Vagina (tissue), 2 donors: Measurements from ENCODE around the gene ABCG4. TPM values are rescaled to one million over a fixed set of nuclear protein-coding genes. Genes with fewer than 3 reads are reported as not detected.

Experiments
- DNase-seq, 2 donors: peaks; one replicate each; pipeline ENCODE4 v3.0.0-alpha.2; 2017; ENCODE audit errors: extremely low spot score in 2 of 2
- H3K27ac ChIP-seq: fragments of 200-600 bp; sonication (generic); one replicate; pipeline ENCODE4 v1.5.1; 2019
- H3K27me3 ChIP-seq: fragments of 200-600 bp; sonication (generic); one replicate; pipeline ENCODE4 v1.5.1; 2019
- H3K36me3 ChIP-seq, 2 donors: fragments of 200-600 bp; sonication (generic); one replicate each; pipeline ENCODE4 v1.5.1; 2017 to 2019
- H3K4me1 ChIP-seq: fragments of 200-600 bp; sonication (generic); one replicate; pipeline ENCODE4 v1.5.1; 2019
- H3K4me3 ChIP-seq, 2 donors: fragments of 200-600 bp; sonication (generic); 1 replicate in 1 of 2; 2 replicates in 1 of 2; pipeline ENCODE4 v1.5.1; 2016 to 2019
- H3K9me3 ChIP-seq: fragments of 200-600 bp; sonication (generic); one replicate; pipeline ENCODE4 v1.5.1; 2019
- CTCF ChIP-seq, 3 experiments: fragments of 450-650 bp in 2 of 3; fragments of 200-600 bp in 1 of 3; sonication (generic) in 1 of 3; IDR thresholded peaks; one replicate each; pipeline ENCODE4 v1.5.1; 2017 to 2019; ENCODE audit warnings: antibody characterized with exemption in 3 of 3, mild to moderate bottlenecking in 2 of 3, moderate library complexity in 2 of 3
- POLR2A ChIP-seq, 2 donors: fragments of 450-650 bp; IDR thresholded peaks; one replicate each; pipeline ENCODE4 v1.6.1; 2017; ENCODE audit warnings: antibody characterized with exemption in 2 of 2, mild to moderate bottlenecking in 2 of 2, moderate library complexity in 2 of 2
- POLR2AphosphoS5 ChIP-seq, 2 donors: sonication (generic); formaldehyde crosslinking; IDR thresholded peaks; one replicate each; pipeline ENCODE4 v1.9.0; 2017; ENCODE audit warnings: antibody characterized with exemption in 2 of 2, mild to moderate bottlenecking in 2 of 2, low read depth in 1 of 2; ENCODE audit not compliant: insufficient read depth in 1 of 2
- intact Hi-C: fragments of 100-400 bp; cut with DNase I; formaldehyde crosslinking; loops from one replicate; pipeline ENCODE4 v1.15.1; 2023
- total RNA-seq: library from RNA; depleted of rRNA; stranded (reverse); fragments of >200 nt; gene quantifications from one replicate; pipeline ENCODE4 v1.2.3, GENCODE V29; 2016

ABCG4 gene
- total RNA-seq, 1 donor from 2014 or later: 3.2 TPM

- TF ChIP-seq POLR2A (IDR thresholded peaks at IDR 0.05): peak in 1 of 2 donors; percentile 51
- peak in 1 of 2 donors; percentile 74 for TF ChIP-seq POLR2AphosphoS5 (IDR thresholded peaks at IDR 0.05; ENCODE audit: insufficient read depth in 1 of 2, low read depth in 1 of 2)
- TF ChIP-seq CTCF (IDR thresholded peaks at IDR 0.05): peak in 2 of 3 experiments; percentile 70 to 82
- peaks cover 0 to 4% of the 10 kb centered on the region in 2 donors for H3K36me3 ChIP-seq
- peak within 1 kb of the TSS; percentile 94 for H3K27ac ChIP-seq
- intact Hi-C loops: no loop called here
- no peaks in the 10 kb centered on the region for H3K27me3 ChIP-seq
- H3K4me3 ChIP-seq: peak within 1 kb of the TSS; percentile 83 to 85
- no peak for DNase-seq
- H3K9me3 ChIP-seq: no peaks in the 10 kb centered on the region
- peaks cover 11% of the 10 kb centered on the region for H3K4me1 ChIP-seq
Measured at GRCh38 chr11:119168471-119169281, 19.8 kb downstream of the ABCG4 start, which contains the start of gene NLRX1. NLRX1 (plus strand) TSS chr11:119168725; CDS start chr11:119171404, 2,679 bp downstream.

- peak overlapping the region; percentile 83 to 85 for H3K4me3 ChIP-seq
- H3K27me3 ChIP-seq: no peaks in the 10 kb centered on the region
- H3K9me3 ChIP-seq: no peaks in the 10 kb centered on the region
- TF ChIP-seq CTCF (IDR thresholded peaks at IDR 0.05) (no peak), POLR2A (IDR thresholded peaks at IDR 0.05) (no peak), POLR2AphosphoS5 (IDR thresholded peaks at IDR 0.05; ENCODE audit: insufficient read depth in 1 of 2, low read depth in 1 of 2) (no peak)
- intact Hi-C loops: no loop called here
- peaks cover 11% of the 10 kb centered on the region for H3K4me1 ChIP-seq
- peaks cover 0 to 10% of the 10 kb centered on the region in 2 donors for H3K36me3 ChIP-seq
- DNase-seq: no peak
- H3K27ac ChIP-seq: peak overlapping the region; percentile 94
Measured at GRCh38 chr11:119169282-119169719, 20.4 kb downstream of the ABCG4 start.

- TF ChIP-seq POLR2A (IDR thresholded peaks at IDR 0.05): no peak
- TF ChIP-seq POLR2AphosphoS5 (IDR thresholded peaks at IDR 0.05; ENCODE audit: insufficient read depth in 1 of 2, low read depth in 1 of 2): no peak
- TF ChIP-seq CTCF (IDR thresholded peaks at IDR 0.05): no peak
- Histone ChIP-seq H3K9me3 (no peaks in the 10 kb centered on the region), H3K4me3 (no peak overlapping the region), H3K36me3 (peaks cover 0 to 24% of the 10 kb centered on the region in 2 donors), H3K4me1 (peaks cover 11% of the 10 kb centered on the region), H3K27me3 (no peaks in the 10 kb centered on the region), H3K27ac (no peak overlapping the region)
- no peak for DNase-seq
- intact Hi-C loops: no loop called here
Measured at GRCh38 chr11:119172513-119172912, 23.7 kb downstream of the ABCG4 start.

- TF ChIP-seq CTCF (IDR thresholded peaks at IDR 0.05): no peak
- TF ChIP-seq POLR2AphosphoS5 (IDR thresholded peaks at IDR 0.05; ENCODE audit: insufficient read depth in 1 of 2, low read depth in 1 of 2): no peak
- no peak for TF ChIP-seq POLR2A (IDR thresholded peaks at IDR 0.05)
- no peak overlapping the region for H3K4me3 ChIP-seq
- no peak for DNase-seq
- peaks cover 0 to 28% of the 10 kb centered on the region in 2 donors for H3K36me3 ChIP-seq
- H3K27me3 ChIP-seq: no peaks in the 10 kb centered on the region
- intact Hi-C loops: no loop called here
- H3K27ac ChIP-seq: no peak overlapping the region
- H3K4me1 ChIP-seq: peaks cover 11% of the 10 kb centered on the region
- H3K9me3 ChIP-seq: no peaks in the 10 kb centered on the region
Measured at GRCh38 chr11:119173453-119173852, 24.6 kb downstream of the ABCG4 start.
